ENCODE measurements around the gene PPP2CA.

DNA sequence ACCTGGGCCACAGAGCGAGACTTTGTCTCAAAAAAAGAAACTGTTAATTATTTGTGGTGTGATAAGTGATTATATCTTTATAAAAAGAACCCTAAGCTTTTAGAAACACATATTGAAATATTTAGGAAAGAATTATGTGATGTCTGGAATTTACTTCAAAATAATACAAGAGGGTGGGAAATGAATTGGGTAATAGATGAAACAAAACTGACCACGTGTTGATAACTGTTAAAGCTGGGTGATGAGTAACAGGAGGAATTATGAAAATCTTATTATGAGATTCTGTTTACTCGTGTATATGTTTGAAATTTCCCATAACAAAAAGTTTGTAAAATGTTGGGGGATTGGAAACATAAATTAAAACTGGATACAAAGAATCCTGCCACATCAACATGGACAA, 33.0 kb upstream of the PPP2CA start:
- TF ChIP-seq, protein P1, sequence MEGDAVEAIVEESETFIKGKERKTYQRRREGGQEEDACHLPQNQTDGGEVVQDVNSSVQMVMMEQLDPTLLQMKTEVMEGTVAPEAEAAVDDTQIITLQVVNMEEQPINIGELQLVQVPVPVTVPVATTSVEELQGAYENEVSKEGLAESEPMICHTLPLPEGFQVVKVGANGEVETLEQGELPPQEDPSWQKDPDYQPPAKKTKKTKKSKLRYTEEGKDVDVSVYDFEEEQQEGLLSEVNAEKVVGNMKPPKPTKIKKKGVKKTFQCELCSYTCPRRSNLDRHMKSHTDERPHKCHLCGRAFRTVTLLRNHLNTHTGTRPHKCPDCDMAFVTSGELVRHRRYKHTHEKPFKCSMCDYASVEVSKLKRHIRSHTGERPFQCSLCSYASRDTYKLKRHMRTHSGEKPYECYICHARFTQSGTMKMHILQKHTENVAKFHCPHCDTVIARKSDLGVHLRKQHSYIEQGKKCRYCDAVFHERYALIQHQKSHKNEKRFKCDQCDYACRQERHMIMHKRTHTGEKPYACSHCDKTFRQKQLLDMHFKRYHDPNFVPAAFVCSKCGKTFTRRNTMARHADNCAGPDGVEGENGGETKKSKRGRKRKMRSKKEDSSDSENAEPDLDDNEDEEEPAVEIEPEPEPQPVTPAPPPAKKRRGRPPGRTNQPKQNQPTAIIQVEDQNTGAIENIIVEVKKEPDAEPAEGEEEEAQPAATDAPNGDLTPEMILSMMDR (IDR thresholded peaks at IDR 0.05; ENCODE audit: control extremely low read depth in 1 of 3, insufficient read depth in 1 of 3, low read depth in 1 of 3, low read length in 3 of 3), result no peak
- no peak for TF ChIP-seq SP4 (IDR thresholded peaks at IDR 0.05; ENCODE audit: low read length)
- no peak for TF ChIP-seq HDAC6 (IDR thresholded peaks at IDR 0.05; ENCODE audit: low read depth, low read length)
- no peak for TF ChIP-seq EZH2 (IDR thresholded peaks at IDR 0.05; ENCODE audit: low read depth, low read length, severe bottlenecking)
- TF ChIP-seq MAX (IDR thresholded peaks at IDR 0.05), result no peak
- no peak for TF ChIP-seq EP300 (IDR thresholded peaks at IDR 0.05; ENCODE audit: borderline replicate concordance in 1 of 2, low read depth in 2 of 2, low read length in 2 of 2)
- TF ChIP-seq CEBPB (IDR thresholded peaks at IDR 0.05; ENCODE audit: low read depth, low read length), result no peak
- no peak for TF ChIP-seq TCF12 (IDR thresholded peaks at IDR 0.05; ENCODE audit: low read depth, low read length)
